Sigmoid colon (tissue), 7 donors: ENCODE results near the gene GRID2. TPM values are rescaled to one million over a fixed set of nuclear protein-coding genes. Genes with fewer than 3 reads are reported as not detected.

ENCODE experiments used
- DNase-seq: peaks from one replicate; pipeline ENCODE4 v3.0.0-alpha.2; 2019
- H3K27ac ChIP-seq, 4 donors: fragments of 200-600 bp; sonication (generic); one replicate each; pipeline ENCODE4 v1.5.1; 2016 to 2019; ENCODE audit warnings: mild to moderate bottlenecking in 1 of 4
- H3K27me3 ChIP-seq, 3 donors: fragments of 200-600 bp; sonication (generic); one replicate each; pipeline ENCODE4 v1.5.1; 2019; ENCODE audit warnings: mild to moderate bottlenecking in 1 of 3
- H3K36me3 ChIP-seq, 4 donors: fragments of 200-600 bp; sonication (generic); one replicate each; pipeline ENCODE4 v1.5.1; 2016 to 2019
- H3K4me1 ChIP-seq, 4 donors: fragments of 200-600 bp; sonication (generic); one replicate each; pipeline ENCODE4 v1.5.1; 2017 to 2019
- H3K4me3 ChIP-seq, 4 donors: fragments of 200-600 bp; sonication (generic); one replicate each; pipeline ENCODE4 v1.5.1; 2017 to 2019; ENCODE audit warnings: mild to moderate bottlenecking in 2 of 4, moderate library complexity in 1 of 4
- H3K9me3 ChIP-seq, 4 donors: fragments of 200-600 bp in 3 of 4; sonication (generic) in 3 of 4; one replicate each; pipeline versions ENCODE4 v1.5.1 to v1.6.1; 2013 to 2019
- EP300 ChIP-seq, 4 donors: sonication (generic); formaldehyde crosslinking; IDR thresholded peaks; one replicate each; pipeline ENCODE4 v1.6.1; 2017; ENCODE audit warnings: antibody characterized with exemption in 4 of 4
- POLR2A ChIP-seq, 2 donors: fragments of 450-650 bp; IDR thresholded peaks; one replicate each; pipeline ENCODE4 v1.6.1; 2016; ENCODE audit warnings: antibody characterized with exemption in 2 of 2, mild to moderate bottlenecking in 2 of 2, moderate library complexity in 2 of 2
- POLR2AphosphoS5 ChIP-seq, 4 donors: sonication (generic); formaldehyde crosslinking; IDR thresholded peaks; one replicate each; pipeline ENCODE4 v1.6.1; 2017; ENCODE audit warnings: antibody characterized with exemption in 4 of 4
- WGBS, 2 donors: extraction: QIAGEN DNeasy Blood & Tissue Kit; methylation state at CpG; one replicate each; pipeline ENCODE4 v1.1.7; 2013; 5-methylcytosine and 5-hydroxymethylcytosine counted together
- intact Hi-C: fragments of 100-400 bp; cut with DNase I; formaldehyde crosslinking; loops from one replicate; pipeline ENCODE4 v1.15.1; 2023
- polyA plus RNA-seq, 3 donors: library from polyadenylated mRNA; stranded (reverse); fragments of 200-250 nt; gene quantifications; one replicate each; pipeline ENCODE4 v1.2.3, GENCODE V29; 2013
- total RNA-seq, 4 donors: library from RNA; depleted of rRNA; stranded (reverse); fragments of >200 nt; gene quantifications; one replicate each; pipeline ENCODE4 v1.1.0, GENCODE V29; 2016
- TF ChIP-seq, protein P1 (sequence below), 4 experiments: fragments of 450-650 bp in 3 of 4; fragments of 200-600 bp in 1 of 4; IDR thresholded peaks; one replicate each; pipeline ENCODE4 v1.5.1; 2016 to 2019; ENCODE audit warnings: antibody characterized with exemption in 4 of 4, mild to moderate bottlenecking in 3 of 4, moderate library complexity in 2 of 4
- donor health status: healthy with polysubstance abuse.
- donor health status: Bipolar disorder and iron deficiency.
- donor health status: healthy.

Gene GRID2
- total and polyA plus RNA-seq, 7 donors = 0.04 to 1.9 (median 0.28) TPM; not detected in 2

DNA sequence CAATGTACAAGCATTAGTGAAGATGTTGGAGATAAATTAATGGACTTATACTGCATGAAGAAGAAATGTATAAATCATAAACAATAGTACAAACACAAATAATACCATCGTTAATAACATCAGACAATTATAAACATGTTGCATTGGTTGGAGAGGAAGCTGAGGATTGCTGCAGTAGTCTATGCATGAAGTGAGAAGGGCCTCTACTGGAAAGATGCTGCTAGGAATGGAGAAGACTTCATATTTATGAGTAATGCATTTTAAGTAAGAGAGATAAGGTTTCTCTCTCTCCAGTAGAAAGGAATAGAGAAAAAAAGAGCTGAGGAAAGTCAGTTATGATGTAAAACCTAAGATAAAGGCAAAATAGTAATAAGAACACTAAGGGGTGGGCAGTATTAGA lies 247.8 kb downstream of the GRID2 start:
- Histone ChIP-seq H3K27me3 (no peaks in the 10 kb centered on the region), H3K36me3 (no peaks in the 10 kb centered on the region), H3K4me1 (no peaks in the 10 kb centered on the region), H3K4me3 (no peak overlapping the region), H3K27ac (no peak overlapping the region), H3K9me3 (no peaks in the 10 kb centered on the region)
- TF ChIP-seq POLR2A (IDR thresholded peaks at IDR 0.05) (no peak), EP300 (IDR thresholded peaks at IDR 0.05) (no peak), POLR2AphosphoS5 (IDR thresholded peaks at IDR 0.05) (no peak)
- TF ChIP-seq, protein P1, sequence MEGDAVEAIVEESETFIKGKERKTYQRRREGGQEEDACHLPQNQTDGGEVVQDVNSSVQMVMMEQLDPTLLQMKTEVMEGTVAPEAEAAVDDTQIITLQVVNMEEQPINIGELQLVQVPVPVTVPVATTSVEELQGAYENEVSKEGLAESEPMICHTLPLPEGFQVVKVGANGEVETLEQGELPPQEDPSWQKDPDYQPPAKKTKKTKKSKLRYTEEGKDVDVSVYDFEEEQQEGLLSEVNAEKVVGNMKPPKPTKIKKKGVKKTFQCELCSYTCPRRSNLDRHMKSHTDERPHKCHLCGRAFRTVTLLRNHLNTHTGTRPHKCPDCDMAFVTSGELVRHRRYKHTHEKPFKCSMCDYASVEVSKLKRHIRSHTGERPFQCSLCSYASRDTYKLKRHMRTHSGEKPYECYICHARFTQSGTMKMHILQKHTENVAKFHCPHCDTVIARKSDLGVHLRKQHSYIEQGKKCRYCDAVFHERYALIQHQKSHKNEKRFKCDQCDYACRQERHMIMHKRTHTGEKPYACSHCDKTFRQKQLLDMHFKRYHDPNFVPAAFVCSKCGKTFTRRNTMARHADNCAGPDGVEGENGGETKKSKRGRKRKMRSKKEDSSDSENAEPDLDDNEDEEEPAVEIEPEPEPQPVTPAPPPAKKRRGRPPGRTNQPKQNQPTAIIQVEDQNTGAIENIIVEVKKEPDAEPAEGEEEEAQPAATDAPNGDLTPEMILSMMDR (IDR thresholded peaks at IDR 0.05) = no peak
- no peak for DNase-seq
- 37 to 65% methylated on average over 1 of the region's 1 CpG for WGBS, 2 donors
- intact Hi-C loops = no loop called here

DNA sequence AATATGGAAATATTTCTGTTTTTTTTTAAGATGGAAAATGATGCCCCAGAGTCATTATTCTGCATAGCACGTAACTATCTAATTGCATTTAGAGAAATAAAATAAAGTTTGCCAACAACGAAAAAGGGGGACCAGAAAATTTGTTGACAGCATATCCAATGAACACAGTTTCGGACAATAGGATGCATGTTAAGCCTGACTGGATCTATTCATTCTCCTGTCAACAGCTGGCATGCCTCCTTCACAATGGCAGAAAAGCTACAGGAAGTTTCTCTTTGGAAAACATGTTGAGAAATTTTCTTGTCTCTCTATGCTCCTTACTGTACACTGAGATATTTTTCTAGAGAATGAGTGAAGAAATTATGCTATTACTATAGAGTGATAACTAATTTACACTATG lies 262.5 kb downstream of the GRID2 start:
- Histone ChIP-seq H3K4me1 (no peaks in the 10 kb centered on the region), H3K9me3 (no peaks in the 10 kb centered on the region), H3K27ac (no peak overlapping the region), H3K27me3 (no peaks in the 10 kb centered on the region), H3K36me3 (no peaks in the 10 kb centered on the region), H3K4me3 (no peak overlapping the region)
- TF ChIP-seq POLR2A (IDR thresholded peaks at IDR 0.05) = no peak
- TF ChIP-seq, protein P1 (IDR thresholded peaks at IDR 0.05) = no peak
- no peak for TF ChIP-seq EP300 (IDR thresholded peaks at IDR 0.05)
- no peak for TF ChIP-seq POLR2AphosphoS5 (IDR thresholded peaks at IDR 0.05)
- DNase-seq = no peak
- intact Hi-C loops = no loop called here
- 83 to 86% methylated on average over 3 of the region's 3 CpGs for WGBS, 2 donors

DNA sequence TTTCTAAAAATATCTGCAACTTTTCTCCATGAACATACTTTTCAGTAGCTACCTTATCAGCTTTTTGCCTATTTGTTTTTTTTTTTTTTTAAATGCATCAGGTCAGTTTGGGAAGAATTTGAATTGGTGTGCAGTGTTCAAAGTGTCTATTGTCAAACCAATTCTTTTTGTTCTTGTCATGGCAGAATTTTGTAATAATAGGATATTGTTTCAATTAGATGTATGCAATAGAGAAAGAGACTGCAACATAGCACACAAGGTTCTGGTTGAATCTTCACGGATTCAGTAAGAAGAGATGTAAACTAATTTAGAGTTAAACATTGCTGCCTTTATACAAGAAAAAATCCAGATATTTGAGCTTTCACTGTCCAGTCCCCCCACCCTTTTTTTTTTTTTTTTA lies 277.1 kb downstream of the GRID2 start:
- TF ChIP-seq, protein P1 (IDR thresholded peaks at IDR 0.05) = no peak
- TF ChIP-seq EP300 (IDR thresholded peaks at IDR 0.05) (no peak), POLR2AphosphoS5 (IDR thresholded peaks at IDR 0.05) (no peak), POLR2A (IDR thresholded peaks at IDR 0.05) (no peak)
- no peaks in the 10 kb centered on the region for H3K27me3 ChIP-seq
- no peaks in the 10 kb centered on the region for H3K4me1 ChIP-seq
- H3K27ac ChIP-seq = no peak overlapping the region
- no peak overlapping the region for H3K4me3 ChIP-seq
- H3K36me3 ChIP-seq = no peaks in the 10 kb centered on the region
- 62 to 79% methylated on average over 1 of the region's 1 CpG for WGBS, 2 donors
- no peak for DNase-seq
- intact Hi-C loops = no loop called here
- H3K9me3 ChIP-seq = no peaks in the 10 kb centered on the region

DNA sequence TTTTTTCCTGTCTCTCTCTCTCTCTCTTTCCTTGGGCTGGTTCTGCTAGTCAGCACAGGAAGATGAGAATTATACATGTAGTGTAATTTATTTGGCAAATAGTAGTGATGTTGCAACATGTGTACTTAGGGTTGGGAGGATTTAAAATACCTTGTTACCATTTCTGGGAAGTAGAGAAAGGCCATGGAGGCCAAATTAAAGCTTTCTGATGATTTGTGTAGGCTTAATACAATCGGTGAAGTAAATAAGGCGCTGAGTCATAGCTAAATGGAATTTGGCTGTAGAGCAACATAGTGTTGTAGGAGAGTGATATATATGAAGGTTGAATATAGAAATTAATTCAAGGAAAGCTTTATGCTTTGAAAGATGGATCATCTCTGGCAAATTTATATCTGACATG lies 295.3 kb downstream of the GRID2 start:
- Histone ChIP-seq H3K4me1 (no peaks in the 10 kb centered on the region), H3K27me3 (no peaks in the 10 kb centered on the region), H3K4me3 (no peak overlapping the region), H3K9me3 (no peaks in the 10 kb centered on the region), H3K36me3 (no peaks in the 10 kb centered on the region), H3K27ac (no peak overlapping the region)
- no peak for DNase-seq
- TF ChIP-seq, protein P1 (IDR thresholded peaks at IDR 0.05) = no peak
- TF ChIP-seq POLR2A (IDR thresholded peaks at IDR 0.05) = no peak
- TF ChIP-seq POLR2AphosphoS5 (IDR thresholded peaks at IDR 0.05) = no peak
- TF ChIP-seq EP300 (IDR thresholded peaks at IDR 0.05) = no peak
- 91 to 93% methylated on average over 2 of the region's 2 CpGs for WGBS, 2 donors
- intact Hi-C loops = no loop called here

DNA sequence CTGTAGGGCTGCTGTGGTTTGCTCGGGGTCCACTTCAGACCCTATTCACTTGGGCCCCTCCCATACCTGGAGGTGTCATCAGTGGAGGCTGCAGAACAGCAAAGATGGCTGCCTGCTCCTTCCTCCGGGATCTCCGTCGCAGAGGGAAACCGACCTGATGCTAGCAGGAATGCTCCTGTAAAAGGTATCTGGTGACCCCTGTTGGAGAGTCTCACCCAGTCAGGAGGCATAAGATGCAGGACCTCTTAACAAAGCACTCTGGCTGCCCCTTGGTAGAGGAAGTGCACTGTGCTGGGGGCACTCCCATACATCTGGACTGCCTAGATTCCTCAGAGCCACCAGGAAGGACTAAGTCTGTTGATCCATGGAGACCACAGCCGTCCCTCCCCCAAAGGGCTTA lies 296.9 kb downstream of the GRID2 start:
- 85% methylated on average over 6 of the region's 6 CpGs for WGBS, 2 donors
- TF ChIP-seq EP300 (IDR thresholded peaks at IDR 0.05) (no peak), POLR2A (IDR thresholded peaks at IDR 0.05) (no peak), POLR2AphosphoS5 (IDR thresholded peaks at IDR 0.05) (no peak)
- TF ChIP-seq, protein P1 (IDR thresholded peaks at IDR 0.05) = no peak
- intact Hi-C loops = no loop called here

More for the DNA sequence above, 296.9 kb downstream of the GRID2 start:
- DNase-seq = no peak
- no peaks in the 10 kb centered on the region for H3K27me3 ChIP-seq
- H3K27ac ChIP-seq = no peak overlapping the region
- H3K4me1 ChIP-seq = no peaks in the 10 kb centered on the region
- no peak overlapping the region for H3K4me3 ChIP-seq
- no peaks in the 10 kb centered on the region for H3K36me3 ChIP-seq
- no peaks in the 10 kb centered on the region for H3K9me3 ChIP-seq
